ENCODE results near the gene RBM47.
"Not testable (repeated sequence)": the region's sequence is repeated elsewhere in the genome, so short reads cannot be mapped to it uniquely, and the experiment has no call there.

Gene RBM47

DNA sequence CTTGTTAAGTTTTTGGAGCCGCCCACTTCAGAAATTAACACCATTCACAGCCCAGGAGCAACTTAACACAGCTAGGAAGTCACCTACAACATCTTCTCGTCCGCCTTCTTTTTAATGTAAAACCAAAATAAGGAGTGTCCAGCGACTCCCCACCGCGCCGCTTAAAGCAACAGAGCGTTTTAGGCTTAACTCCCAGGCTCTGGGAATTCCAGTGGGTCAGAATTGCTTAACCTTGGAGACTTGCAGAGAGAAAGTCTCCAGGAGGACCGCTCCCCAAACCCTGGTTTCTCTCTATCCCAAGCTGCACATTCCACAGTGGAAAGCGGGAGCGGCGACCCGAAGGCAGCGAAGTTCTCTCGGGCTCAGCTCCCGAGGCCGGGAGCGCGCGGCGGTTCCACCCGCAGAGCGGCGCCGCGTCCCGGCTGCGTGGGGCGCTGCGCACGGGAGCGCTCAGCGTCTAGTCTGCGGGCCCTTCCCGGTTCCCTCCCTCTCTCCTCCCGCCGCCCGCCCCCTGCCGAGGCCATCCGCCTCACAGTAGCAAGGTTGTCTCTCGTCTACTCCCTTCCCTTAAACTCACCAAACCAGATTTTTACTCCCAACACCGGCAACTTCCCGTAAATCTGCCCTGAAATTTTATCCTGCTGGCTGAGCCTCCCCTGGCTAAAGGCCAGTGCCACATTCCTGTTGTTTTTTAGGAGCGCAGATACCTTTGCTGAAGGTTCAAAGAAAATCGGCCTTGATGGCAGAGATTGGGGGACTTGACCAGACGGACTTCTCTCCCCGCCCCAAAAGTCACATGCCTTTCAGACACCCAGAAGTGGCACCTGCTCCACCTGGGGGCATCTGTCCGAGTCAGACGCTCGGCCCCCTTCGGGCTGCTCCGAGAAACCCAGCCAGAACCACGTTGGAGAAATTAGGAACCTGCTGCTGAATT lies at the start of gene RBM47:
RBM47 (minus strand) TSS at position 464 of the 934 bp plus-strand sequence. CDS start 190,971 bp downstream, outside the sequence.
- DNase-seq (ENCODE audit: low read depth), result no peak

DNA sequence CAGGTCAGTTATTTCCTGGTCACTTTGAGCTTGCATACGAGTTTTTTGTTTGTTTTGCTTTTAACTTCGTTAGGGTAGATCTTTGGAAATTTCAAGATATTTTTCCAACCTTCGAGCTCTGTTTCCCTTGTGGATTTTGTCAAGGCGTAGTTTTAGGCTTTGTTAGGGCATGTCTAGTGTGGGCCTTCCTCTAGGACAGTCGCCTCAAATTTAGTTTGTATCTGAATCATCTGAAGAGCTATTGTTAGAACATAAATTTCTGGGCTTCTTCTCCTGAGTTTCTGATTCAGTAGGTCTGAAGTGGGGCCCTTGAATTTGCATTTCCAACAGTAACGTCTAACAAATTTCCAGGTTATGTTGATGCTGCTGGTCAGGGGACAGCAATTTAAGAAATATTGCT lies 48.8 kb upstream of the RBM47 start:
- no peak for DNase-seq (ENCODE audit: low read depth)

DNA sequence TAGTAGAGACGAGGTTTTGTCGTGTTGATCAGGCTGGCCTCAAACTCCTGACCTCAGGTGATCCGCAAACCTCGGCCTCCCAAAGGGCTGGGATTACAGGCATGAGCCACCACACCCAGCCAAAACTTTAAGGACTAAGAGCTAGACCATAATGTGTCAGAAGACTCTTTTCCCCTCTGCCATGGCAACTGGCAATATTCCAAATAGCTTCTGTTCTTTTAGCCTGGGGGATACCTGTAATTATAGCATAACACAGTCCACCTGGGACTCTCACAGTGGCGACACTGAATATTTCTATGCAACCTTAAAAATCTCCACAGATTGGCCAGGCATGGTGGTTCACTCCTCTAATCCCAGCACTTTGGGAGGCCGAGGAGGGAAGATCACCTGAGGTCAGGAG lies 45.5 kb upstream of the RBM47 start:
- no peak for DNase-seq (ENCODE audit: low read depth)

DNA sequence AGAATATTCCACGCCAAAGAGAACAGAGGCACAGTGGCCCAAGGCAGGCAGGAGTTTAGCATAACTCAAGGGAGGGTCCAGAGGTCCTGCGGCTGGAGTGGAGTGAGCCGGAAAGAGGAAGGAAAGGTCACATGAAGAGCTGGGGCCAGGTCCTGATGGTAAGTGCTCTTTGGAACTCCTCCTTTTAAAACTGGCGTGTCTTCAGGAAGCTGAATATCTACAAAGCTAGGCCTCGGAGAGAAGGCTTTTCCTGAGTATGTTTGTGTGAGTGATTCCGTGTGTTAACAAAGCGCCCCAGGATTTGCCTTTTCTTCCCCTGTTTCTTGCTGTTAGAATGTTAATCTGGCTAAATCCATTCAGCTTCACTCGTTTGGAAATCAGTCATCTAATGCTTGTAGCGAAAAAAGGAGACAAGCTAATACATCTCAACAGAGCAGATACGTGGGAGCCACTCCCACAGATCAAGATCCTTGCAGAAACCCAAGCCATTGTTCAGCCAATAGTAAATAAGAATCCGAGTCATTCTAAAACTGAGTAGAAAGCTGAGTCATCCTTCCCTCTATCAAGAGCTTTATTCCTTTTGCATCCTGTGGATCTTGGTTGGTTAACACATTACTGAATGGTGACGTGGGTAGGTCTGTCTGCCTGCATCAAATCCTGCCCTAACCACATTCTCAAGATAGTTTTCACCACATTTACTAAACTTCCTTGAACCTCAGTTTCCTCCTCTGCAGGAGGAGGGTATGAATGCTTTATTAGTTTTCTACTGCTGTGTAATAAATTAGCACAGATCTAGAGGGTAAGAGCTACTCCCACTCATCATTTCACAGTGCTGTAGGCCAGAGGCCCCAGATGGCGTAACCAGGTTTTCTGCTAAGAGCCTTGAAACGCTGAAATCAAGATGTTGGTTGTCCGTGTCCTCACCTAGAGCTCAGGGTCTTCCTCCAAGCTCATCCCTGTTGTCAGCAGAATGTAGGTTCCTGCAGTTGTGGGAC lies 43.2 kb upstream of the RBM47 start:
- no peak for DNase-seq (ENCODE audit: low read depth)

DNA sequence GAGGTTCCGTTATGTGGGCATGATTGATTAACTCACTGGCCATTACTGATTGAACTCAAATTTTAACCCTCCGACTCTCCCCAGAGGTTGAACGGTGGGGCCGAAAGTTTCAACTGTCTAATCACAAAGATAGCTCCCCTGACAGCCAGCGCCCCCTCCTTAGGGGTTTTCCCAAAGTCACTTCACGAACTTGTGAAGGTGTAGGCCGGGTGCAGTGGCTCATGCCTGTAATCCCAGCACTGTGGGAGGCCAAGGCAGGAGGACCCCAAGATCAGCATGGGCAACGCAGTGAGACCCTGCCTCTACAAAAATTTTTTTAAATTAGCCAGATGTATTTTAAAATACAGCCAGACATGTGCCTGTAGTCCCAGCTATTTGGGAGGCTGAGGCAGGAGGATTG lies 39.8 kb upstream of the RBM47 start:
- no peak for DNase-seq (ENCODE audit: low read depth)

DNA sequence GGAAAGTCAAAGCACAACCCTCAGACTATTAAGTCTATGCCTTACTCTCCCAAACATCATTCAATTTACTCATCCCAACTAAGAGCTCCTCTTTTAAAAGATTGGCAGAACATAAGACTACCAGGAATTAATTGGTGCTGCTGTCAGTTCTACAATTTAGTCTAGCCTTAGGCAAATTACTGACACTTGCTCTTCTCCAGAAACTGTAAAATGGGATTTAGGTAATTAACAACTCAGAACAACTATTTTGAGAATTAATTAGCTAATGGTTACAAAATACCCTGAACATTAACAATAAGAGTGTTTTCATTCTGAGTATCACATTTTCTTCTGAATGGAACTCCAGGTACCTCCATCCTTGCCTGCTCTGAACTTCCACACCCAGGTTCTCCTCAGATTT lies 36.2 kb upstream of the RBM47 start:
- DNase-seq (ENCODE audit: low read depth), result no peak

DNA sequence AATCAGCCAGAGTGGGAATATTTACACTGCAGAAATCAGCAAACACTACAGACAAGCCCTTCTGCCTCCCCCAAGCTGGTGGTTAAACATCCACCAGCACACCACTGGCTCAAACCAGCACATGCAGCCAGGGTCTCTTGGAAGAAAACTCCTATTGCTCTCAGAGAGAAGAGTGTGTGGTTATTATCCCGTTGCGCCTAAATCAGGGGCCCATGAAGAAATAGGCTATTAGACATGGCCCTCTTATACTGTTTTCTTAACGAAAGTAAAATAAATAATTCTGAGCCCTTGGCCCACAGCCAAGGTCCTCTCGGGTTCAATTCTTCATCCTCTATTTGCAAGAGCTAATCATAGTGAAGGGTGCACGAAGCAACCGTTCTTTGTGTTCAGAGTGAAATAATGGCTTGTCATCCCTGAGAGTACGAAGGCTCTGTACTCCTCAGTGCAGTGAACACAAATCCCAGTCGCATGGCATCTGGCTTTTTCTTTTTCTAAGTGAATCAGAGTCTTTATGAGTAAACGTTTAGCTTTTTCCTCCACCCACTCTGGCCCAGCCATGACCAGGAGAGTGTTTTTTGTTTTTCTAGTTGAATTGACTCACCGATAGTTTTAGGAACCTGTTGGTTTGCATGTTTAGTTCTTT lies 33.4 kb upstream of the RBM47 start:
- no peak for DNase-seq (ENCODE audit: low read depth)

DNA sequence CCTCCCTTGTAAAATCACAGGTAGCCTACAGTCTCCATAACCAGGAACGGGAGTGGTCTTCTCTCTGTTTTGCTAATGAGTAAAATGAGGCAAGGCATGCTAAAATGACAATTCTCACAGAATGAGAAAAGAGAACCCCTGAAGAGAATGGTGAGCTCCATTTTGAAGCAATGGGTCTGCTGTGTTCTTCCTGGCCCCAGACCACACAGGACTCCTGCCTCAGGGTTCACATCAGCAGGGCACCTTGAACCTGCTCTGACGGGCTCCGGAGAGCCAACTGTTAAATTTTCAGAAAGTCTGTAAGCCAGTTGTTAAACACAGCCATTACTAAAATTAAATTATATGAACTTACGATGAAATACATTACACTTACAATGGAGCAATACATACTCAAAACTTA lies 32.1 kb upstream of the RBM47 start:
- DNase-seq (ENCODE audit: low read depth), result no peak

DNA sequence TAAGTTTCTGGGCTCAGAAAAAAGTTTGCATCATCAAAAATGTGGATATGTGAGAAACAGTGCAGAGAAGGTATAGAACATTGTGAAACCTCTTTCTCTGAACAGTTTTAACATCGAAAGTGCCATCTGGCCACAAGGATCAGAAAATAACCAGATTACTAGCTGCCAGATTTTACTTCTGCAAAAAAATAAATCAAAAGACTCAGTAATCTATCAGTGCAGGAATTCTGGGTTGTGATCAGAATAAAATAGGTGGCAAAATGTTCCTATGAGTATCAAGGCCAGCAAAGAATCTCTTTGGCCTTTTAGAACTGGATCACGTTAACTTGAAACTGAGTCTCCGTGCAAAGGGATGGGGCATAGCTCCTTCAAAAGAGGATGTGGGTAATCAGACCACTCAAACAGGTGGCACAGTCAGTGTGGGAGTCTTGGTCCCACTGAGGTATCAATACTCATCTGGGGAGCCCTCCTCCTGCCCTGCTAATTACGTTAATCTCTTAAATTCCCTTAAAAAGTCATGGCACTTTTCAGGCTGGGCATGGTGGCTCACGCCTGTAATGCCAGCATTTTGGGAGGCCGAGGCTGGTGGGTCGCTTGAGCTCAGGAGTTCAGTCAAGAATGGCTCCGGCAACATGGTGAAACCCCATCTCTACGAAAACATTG lies 26.7 kb upstream of the RBM47 start:
- no peak for DNase-seq (ENCODE audit: low read depth)

DNA sequence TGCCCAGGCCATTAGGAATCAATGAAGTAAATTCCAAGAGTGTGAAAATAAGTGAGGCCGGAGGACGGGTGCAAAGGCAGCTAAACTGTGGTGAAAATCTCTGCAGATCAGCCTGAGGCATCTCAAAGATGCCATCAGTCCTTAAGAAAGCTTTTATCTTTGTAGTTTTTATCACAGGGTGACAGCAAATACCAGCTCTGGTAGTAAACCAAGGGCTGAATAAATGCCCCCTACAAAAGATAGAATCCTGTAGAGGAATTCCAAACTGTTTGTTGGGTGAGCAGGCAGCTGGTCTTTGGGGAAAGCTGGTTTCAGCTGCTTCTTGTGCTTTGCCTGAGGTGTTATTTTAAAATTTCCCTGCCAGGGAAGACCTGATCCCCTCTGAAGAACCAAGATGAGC lies 21.6 kb upstream of the RBM47 start:
- DNase-seq (ENCODE audit: low read depth), result no peak

DNA sequence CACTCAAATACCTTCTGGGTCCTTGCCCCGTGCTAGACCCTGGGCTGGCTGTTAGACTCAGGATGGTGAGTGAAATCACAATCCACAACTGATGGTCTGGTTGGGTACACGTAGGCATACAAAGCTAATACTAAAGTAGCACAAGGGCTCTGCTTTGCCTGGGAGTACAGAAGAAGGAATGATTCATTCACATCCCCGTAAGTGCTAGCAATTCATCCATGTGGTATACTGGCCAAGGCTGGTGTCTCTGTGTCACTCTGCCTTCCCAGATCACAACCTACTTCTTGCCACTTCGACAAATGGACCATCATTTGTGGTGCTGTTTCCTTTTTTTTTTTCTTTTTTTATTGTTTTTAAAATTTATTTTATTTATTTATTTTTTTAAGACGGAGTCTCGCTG lies 19.7 kb upstream of the RBM47 start:
- DNase-seq (ENCODE audit: low read depth), result no peak

DNA sequence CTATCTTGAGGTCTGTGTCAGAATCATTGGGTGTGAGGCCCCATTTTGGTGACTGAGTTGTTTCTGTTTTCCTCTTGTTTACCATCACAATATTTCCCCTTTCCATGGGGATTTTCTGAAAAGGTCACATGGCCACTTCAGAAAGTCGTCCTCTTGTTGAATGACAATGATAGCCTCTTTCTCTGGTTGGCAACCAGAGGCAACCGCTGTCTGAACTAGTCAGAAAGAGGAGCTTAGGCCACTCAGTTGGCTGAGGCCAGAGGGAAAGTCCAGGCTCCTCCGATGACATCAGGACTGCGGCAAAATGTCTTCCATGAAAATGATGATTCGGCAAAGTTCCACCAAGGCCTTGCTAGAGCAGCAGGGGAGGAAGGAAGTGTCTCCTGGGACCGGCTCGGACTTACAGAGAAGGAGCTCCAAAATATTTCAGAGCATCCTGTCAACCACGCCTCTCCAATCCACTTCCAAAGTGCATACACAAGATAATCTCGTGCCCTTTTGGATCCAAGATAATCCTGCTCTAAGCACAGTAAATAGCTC lies 19.1 kb upstream of the RBM47 start:
- no peak for DNase-seq (ENCODE audit: low read depth)

DNA sequence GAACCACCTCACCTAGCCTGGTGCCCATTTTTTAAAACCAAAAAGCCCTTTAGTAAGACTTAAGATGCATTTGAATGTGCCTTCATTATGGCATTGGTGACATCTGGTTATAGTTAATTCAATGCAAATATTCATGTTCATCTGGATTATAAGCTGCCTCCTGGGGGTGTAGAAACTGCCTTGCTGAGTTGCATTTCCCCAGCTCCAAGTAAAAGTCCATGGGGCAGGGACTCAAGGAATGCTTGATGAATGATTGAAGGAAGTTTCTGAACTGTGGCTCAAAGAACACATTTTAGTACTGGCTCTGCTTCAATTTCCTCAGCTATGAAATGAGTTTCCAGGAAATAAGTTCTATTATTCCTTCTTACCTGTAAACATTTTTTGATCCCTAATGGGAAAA lies 18.5 kb upstream of the RBM47 start:
- no peak for DNase-seq (ENCODE audit: low read depth)

DNA sequence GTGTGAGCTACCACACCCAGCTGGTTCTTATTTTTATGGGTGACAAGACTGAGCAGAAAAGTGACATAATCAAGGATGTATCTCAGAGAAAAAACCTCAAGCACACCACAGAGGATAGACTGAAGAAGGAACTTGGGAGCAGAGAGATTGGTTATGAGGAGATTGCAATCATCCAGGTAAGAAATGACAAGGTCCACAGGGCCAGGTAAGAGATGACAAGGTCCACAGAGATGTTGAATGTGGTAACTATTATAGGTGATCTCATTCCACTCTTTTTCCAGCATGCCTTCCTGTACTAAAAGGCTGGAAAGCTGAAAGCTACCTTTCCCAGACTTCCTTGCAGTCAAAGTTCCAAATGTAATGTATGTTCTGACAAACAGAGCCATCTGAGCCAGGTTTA lies 15.9 kb upstream of the RBM47 start:
- DNase-seq (ENCODE audit: low read depth), result no peak

DNA sequence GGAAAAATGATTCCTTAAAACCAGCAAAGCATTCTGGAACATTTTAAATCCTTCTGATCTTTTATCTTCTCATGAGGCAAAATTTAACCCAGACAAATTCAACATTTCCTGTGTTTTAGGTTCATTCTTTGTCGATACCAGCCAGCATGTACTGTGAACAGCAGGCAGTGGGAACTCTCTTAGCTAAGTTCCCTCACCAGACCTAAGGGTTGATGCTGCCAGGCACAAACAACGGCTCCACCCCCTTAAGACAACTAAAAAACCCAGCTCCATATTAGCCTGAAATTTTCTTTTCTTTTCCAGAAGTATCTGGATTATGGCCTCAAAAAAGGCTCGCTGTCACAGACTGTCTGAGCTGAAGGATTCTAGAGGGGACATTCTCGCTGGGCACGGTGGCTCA lies 2.4 kb upstream of the RBM47 start:
- no peak for DNase-seq (ENCODE audit: low read depth)

DNA sequence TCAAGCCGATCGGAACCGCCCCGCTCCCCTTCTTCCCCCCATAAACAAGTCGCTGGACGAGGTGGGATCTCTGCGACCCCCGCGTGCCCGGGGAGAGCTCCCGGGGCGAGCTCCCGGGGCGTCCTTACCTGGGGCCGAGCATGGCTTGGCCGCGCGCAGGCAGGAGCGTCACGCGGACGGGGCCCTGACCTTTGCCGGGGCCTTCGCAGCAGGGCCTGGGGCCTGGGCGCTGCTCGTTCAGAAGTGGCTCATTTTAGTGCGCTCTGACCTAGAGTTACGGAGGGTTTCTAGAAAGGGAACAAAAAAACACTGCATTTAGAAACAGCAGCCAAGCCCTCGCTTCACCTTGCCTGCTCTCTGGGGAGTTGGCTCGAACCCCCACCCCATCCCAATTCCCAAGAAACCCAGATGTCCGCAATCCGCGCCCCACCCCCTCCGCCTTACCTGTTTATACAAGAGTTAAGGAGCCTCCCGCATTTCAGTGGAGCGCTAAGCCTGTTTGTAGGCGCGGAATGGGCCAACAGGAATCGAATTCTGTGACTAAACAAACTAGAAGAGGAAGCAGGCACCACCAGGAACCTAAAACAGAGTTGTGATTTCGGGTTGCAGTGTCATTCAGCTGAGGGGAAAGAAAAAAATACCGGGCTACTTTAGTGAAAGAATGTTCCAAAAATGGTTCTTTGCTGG lies 814 bp upstream of the RBM47 start:
- DNase-seq (ENCODE audit: low read depth), result no peak

DNA sequence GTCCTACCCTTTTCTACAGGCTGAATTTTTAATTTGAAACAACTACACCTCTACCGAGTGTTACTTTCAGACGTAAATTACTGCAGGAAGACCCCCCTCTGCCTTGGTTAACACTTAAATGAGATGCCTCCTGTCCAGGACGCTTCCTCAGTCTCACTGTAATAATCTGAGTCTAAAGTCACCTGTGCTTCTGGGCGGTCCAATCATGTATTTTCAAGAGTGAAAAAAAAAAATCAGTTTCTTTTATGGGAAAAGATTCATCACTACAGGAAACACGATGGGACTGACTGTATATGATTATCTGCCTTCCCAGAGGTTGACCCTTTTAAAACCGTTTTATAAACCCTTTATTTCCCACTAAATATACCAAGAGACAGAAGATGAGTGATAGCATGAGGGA lies 776 bp downstream of the RBM47 start:
- no peak for DNase-seq (ENCODE audit: low read depth)

DNA sequence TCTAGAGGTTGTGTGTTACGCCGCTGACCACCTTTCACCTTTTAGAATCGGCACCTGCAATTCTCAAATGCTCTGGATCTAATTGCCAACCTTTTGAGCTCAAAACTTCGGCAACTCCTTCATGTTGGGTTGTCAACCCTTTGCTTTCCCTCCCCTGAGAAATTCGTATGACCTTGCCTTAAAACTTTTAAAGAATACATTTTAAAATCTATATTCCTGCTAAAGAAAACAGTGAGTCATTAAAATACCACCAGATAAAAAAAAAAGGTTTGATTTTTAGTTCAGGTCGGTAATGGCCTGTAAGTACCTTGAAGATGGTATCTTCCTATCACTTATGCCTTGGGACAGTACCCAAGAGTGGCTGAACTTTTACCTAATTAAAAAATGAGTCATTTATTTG lies 1.3 kb downstream of the RBM47 start:
- DNase-seq (ENCODE audit: low read depth), result not testable (repeated sequence)

DNA sequence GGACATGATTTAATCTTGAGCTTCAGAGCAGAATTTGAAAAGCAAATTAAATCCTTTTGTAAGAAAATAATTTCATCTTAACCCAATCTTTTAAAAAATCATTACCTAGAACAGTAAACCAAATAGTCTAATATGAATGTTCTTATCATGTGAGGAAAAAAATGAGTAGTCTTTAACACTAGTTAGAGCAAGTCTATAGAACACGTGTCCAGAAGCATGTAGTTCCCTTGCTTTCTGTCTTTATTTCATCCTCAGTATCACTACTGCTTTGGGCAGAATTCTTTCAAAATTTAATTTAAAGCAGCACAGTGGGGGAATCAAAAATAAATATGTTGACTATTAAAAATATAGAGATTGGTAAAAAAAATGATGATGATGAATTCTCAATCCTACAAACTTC lies 2.1 kb downstream of the RBM47 start:
- DNase-seq (ENCODE audit: low read depth), result no peak

DNA sequence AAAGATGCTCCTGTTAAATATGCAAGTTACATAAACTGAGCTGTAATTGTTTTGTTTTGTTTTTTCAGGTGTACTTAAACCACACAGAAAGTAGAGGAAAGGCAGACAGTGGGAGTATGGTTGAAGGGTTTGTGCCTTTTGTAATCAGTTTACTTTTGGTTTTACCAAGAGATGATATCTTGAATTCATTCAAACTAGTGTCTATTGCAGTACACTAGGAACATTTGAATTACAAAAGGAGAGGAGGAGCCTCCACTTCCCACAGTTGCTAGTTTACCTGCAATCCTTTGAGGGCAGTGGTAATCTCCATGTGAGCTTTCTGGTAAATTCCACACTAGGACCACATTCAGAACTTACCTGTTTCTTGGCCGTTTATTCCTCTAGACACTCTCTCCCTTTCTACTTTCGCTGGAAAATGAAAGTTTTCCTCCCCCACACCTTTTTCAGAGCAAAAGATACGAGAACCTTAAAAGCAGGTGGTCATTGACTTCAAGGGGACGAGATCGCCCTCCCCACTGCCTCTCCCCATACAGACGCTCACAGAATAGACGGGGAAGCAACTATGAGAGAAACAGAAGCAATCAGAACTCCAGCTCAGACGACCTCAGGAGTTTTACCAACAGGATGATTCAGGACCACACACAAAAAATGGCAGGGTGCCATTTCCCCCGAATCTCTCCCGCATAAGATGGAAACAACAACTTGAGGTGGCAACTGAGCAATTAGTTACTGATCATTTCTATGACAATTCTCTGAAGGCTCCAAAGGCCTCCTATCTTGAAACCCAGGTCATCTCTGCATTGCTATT lies 3.3 kb downstream of the RBM47 start:
- DNase-seq (ENCODE audit: low read depth), result no peak
